ENCODE measurements around the gene ATG9B. TPM values are rescaled to one million over a fixed set of nuclear protein-coding genes. Genes with fewer than 3 reads are reported as not detected.
A peak's percentile ranks its signal among the peaks of the same experiment; 100 is the strongest.

ATG9B gene
- total and polyA plus RNA-seq, 2 of the 13 experiments (the other 11 are each of a cell fraction or from before 2014, with no cell fraction given): 0.24 TPM; not detected in 1

DNA sequence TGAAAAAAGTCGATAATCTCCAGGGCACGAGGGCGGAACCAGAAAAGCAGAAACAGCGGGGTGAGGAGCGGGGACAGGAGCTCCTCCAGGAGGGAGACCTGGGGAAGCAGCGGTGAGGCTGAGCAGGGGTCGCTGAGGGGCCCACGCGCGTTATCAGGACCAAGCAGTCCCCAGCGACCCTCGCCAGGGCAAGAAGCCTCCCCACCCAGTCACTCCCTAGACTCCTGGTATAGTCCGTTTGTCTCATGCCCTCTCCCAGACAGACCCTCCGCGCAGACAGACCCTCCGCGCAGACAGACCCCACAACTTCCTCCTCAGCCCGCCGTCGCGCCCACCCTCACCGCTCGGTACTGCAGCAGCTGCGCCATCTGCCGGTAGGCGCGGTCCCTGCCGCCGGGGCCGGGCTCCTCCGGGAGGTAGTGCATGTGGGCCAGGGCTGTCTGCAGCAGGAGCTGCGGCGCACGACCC, 6.3 kb downstream of the ATG9B start (continued):
- no peak for TF ChIP-seq USF2 (IDR thresholded peaks at IDR 0.05; ENCODE audit: low read depth, low read length)
- no peak for TF ChIP-seq USF2 (CRISPR knock-in tag; IDR thresholded peaks at IDR 0.05; ENCODE audit: borderline replicate concordance)
- no peak for TF ChIP-seq PRPF4 (IDR thresholded peaks at IDR 0.05; ENCODE audit: low read depth, low read length, poor library complexity, severe bottlenecking)
- no peak for TF ChIP-seq ATF7 (IDR thresholded peaks at IDR 0.05)
- 0 out of 2 replicates have a peak, but pooled peaks have one; percentile 29 for TF ChIP-seq ATF7 (CRISPR knock-in tag; IDR thresholded peaks at IDR 0.05)
- no peak for TF ChIP-seq HMGA1 (CRISPR knock-in tag; conservative IDR thresholded peaks at IDR 0.05)
- no peak for TF ChIP-seq POLR2AphosphoS2 (IDR thresholded peaks at IDR 0.05; ENCODE audit: low read depth, low read length)
- no peak for TF ChIP-seq ZNF136 (CRISPR knock-in tag; IDR thresholded peaks at IDR 0.05; ENCODE audit: low read depth)
- TF ChIP-seq ATAD3A (CRISPR knock-in tag; IDR thresholded peaks at IDR 0.05): no peak
- peak; percentile 50 for TF ChIP-seq MED8 (CRISPR knock-in tag; IDR thresholded peaks at IDR 0.05; ENCODE audit: insufficient replicate concordance)
- no peak for TF ChIP-seq ZFP82 (CRISPR knock-in tag; IDR thresholded peaks at IDR 0.05; ENCODE audit: borderline replicate concordance)
- TF ChIP-seq, protein P1, sequence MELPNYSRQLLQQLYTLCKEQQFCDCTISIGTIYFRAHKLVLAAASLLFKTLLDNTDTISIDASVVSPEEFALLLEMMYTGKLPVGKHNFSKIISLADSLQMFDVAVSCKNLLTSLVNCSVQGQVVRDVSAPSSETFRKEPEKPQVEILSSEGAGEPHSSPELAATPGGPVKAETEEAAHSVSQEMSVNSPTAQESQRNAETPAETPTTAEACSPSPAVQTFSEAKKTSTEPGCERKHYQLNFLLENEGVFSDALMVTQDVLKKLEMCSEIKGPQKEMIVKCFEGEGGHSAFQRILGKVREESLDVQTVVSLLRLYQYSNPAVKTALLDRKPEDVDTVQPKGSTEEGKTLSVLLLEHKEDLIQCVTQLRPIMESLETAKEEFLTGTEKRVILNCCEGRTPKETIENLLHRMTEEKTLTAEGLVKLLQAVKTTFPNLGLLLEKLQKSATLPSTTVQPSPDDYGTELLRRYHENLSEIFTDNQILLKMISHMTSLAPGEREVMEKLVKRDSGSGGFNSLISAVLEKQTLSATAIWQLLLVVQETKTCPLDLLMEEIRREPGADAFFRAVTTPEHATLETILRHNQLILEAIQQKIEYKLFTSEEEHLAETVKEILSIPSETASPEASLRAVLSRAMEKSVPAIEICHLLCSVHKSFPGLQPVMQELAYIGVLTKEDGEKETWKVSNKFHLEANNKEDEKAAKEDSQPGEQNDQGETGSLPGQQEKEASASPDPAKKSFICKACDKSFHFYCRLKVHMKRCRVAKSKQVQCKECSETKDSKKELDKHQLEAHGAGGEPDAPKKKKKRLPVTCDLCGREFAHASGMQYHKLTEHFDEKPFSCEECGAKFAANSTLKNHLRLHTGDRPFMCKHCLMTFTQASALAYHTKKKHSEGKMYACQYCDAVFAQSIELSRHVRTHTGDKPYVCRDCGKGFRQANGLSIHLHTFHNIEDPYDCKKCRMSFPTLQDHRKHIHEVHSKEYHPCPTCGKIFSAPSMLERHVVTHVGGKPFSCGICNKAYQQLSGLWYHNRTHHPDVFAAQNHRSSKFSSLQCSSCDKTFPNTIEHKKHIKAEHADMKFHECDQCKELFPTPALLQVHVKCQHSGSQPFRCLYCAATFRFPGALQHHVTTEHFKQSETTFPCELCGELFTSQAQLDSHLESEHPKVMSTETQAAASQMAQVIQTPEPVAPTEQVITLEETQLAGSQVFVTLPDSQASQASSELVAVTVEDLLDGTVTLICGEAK (IDR thresholded peaks at IDR 0.05): no peak
- TF ChIP-seq, protein P1 (CRISPR knock-in tag; IDR thresholded peaks at IDR 0.05): no peak
- TF ChIP-seq, protein P2, sequence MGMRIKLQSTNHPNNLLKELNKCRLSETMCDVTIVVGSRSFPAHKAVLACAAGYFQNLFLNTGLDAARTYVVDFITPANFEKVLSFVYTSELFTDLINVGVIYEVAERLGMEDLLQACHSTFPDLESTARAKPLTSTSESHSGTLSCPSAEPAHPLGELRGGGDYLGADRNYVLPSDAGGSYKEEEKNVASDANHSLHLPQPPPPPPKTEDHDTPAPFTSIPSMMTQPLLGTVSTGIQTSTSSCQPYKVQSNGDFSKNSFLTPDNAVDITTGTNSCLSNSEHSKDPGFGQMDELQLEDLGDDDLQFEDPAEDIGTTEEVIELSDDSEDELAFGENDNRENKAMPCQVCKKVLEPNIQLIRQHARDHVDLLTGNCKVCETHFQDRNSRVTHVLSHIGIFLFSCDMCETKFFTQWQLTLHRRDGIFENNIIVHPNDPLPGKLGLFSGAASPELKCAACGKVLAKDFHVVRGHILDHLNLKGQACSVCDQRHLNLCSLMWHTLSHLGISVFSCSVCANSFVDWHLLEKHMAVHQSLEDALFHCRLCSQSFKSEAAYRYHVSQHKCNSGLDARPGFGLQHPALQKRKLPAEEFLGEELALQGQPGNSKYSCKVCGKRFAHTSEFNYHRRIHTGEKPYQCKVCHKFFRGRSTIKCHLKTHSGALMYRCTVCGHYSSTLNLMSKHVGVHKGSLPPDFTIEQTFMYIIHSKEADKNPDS (CRISPR knock-in tag; IDR thresholded peaks at IDR 0.05): no peak
- TF ChIP-seq NFYB (CRISPR knock-in tag; IDR thresholded peaks at IDR 0.05): no peak
- no peak for TF ChIP-seq ZFY (CRISPR knock-in tag; IDR thresholded peaks at IDR 0.05)
- 0 out of 2 replicates have a peak, but pooled peaks have one; percentile 51 for TF ChIP-seq KDM5B (CRISPR knock-in tag; IDR thresholded peaks at IDR 0.05; ENCODE audit: borderline replicate concordance)
- no peak for TF ChIP-seq RCOR2 (CRISPR knock-in tag; IDR thresholded peaks at IDR 0.05)
